GM10266 (cell line): Measurements from ENCODE around the gene UPK1A.

Source experiments
- DNase-seq: peaks from one replicate; pipeline ENCODE4 v3.0.0; 2012; ENCODE audit errors: extremely low spot score
- CTCF ChIP-seq: IDR thresholded peaks from 2 replicates; pipeline ENCODE4 v1.5.1; 2012; ENCODE audit warnings: mild to moderate bottlenecking, low read depth; ENCODE audit not compliant: control insufficient read depth, insufficient read depth; ENCODE audit errors: missing control alignments

UPK1A gene

DNA sequence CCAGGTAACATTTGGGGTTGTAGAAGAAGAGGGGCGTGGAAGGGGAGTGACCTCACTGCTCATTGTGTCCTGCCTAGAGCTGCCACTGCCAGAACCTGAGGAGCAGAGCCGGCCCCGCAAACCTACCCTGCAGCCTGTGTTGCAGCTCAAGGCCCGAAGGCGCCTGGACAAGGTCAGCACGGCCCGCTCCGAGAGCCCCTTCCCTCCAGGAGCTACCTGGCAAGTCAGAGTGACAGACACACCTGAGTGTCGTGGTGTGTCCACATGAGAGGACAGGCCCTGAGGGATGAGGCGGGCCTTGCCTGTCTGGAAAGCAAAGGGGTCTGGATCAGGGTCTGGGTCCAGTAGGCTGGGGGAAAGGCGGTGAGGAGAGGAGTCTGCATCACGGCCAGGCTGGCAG is 58.2 kb downstream of the UPK1A start:
- TF ChIP-seq CTCF: no peak

DNA sequence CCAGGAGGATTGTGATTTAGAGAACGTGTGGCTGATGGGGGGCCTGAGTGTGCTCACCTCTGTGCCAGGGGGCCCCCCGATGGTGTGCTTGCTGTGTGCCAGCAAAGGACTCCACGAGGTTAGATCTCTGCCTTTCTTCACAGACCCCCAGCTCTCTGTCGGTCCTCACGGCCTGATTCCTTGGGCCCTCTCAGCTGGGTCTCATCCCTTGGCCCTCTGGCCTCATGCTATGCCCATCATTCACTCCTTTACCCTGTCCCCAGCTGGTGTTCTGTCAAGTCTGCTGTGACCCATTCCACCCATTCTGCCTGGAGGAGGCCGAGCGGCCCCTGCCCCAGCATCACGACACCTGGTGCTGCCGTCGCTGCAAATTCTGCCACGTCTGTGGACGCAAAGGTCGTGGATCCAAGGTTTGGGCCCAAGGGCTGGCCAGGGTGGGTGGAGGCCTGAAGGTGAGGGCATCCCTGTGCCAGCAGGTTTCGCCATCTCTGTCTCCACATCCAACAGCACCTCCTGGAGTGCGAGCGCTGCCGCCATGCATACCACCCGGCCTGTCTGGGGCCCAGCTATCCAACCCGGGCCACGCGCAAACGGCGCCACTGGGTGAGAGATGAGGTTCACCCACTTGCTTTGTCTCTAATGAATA is 59.0 kb downstream of the UPK1A start:
- DNase-seq: no peak
- no peak for TF ChIP-seq CTCF

More for the DNA sequence above, 58.2 kb downstream of the UPK1A start:
- no peak for DNase-seq

GRCh38 chr19:35727053-35727955 is 61.0 kb downstream of the UPK1A start:
- no peak for TF ChIP-seq CTCF
- DNase-seq: no peak
